CD4-positive, alpha-beta T cell treated with Interferon gamma for 1 hour (primary cell): ENCODE data around the gene SPRR2B.
"Not testable (repeated sequence)": the region's sequence is repeated elsewhere in the genome, so short reads cannot be mapped to it uniquely, and the experiment has no call there.

Experiments
- DNase-seq: peaks from one replicate; pipeline ENCODE4 v3.0.0-alpha.2; 2020

SPRR2B gene

DNA sequence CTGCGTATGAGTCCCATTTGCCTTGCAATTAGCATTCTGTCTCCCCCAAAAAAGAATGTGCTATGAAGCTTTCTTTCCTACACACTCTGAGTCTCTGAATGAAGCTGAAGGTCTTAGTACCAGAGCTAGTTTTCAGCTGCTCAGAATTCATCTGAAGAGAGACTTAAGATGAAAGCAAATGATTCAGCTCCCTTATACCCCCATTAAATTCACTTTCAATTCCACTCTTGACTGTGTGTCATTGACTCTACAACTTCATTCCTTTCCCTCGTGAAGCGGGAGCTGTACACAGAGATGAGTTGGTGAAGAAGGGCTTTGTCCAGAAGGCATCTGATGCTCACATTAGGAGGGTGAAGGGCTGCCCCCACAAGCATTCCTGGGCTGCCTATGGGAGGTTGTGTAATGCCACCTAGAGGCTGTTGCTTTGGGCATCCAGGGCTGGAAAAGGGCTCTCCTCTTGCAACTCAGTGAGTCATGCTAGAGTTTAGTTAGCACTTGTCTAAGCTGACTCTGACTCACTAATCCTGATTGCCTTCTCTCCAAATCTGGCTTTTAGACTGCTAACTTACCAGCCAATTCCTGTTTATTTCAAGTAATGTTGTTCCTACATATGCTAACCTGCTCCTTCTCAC, 38.6 kb downstream of the SPRR2B start:
- no peak for DNase-seq

DNA sequence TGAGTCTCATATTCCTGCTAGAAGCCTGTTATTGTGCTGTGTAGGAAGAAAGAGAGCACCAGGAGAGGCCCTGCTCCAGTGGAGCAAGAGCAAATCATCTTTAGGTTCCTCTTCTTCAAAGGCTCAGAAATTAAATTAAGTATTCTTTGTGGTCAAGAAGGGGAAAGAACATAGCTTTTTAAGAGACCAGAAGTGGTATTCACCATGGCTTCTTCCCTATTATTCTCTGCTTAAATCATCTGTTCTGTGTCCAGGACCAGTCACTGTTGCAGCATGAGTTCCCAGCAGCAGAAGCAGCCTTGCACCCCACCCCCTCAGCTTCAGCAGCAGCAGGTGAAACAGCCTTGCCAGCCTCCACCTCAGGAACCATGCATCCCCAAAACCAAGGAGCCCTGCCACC, 39.3 kb downstream of the SPRR2B start:
- DNase-seq, result no peak

DNA sequence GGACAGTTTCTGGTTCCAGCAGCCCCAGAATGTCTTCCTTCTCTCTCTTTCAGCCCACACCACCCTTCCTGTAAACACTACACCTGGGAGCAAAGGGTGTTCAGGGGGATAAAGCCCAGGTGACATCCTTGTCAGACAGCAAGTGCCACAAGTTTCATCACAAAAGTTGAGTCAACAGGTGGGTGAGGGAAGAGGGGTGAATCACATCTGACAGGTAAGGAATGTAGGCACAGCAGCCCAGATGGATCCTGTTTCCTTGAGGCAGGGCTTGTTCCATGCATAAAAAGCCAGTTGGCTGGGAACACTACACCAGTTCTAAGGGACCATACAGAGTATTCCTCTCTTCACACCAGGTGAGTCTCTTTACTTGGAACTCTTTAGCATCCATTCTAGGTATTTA, 40.5 kb downstream of the SPRR2B start, which contains the start of gene SPRR1B:
Gene SPRR1B (plus strand): TSS at position 309 of the 400 bp plus-strand sequence. CDS start 1,143 bp downstream, outside the sequence.
- DNase-seq, result no peak

DNA sequence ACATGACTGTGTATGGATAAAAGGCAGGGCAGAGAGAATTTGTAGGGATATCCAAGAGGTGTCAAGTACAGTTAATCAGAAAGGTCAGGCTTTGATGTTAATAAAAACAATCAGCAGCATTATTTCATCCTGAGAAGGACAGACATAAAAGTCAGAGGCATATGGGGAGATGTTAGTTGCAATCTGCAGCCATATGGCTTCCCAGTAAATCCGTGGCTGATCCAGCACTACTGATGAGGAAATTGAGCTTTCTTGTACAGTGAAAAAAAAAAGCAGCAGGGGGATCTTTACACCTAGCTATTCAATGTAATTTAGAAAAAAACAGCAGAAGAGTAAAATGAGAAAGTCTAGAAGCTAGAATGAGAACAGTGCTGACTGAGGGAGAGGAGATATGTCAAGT, 42.6 kb downstream of the SPRR2B start:
- DNase-seq, result no peak

DNA sequence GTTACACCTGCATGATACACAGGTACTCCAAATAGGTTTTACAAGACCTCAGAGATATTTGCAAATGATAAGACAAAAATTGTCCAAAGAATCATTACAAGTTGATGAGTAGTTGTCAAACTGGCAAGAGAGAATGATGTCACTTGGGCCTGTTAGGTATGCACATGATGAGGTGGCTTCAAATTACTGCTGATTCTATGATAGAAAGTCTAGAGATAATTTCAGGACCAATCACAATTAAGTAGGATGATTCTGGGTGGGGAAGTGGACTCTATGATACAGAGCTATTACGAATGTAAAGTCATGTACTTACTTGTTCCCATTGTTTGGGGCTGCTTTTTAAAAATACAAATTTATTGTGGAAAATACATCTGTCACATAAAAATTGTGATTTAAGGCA, 45.6 kb downstream of the SPRR2B start:
- DNase-seq, result no peak

DNA sequence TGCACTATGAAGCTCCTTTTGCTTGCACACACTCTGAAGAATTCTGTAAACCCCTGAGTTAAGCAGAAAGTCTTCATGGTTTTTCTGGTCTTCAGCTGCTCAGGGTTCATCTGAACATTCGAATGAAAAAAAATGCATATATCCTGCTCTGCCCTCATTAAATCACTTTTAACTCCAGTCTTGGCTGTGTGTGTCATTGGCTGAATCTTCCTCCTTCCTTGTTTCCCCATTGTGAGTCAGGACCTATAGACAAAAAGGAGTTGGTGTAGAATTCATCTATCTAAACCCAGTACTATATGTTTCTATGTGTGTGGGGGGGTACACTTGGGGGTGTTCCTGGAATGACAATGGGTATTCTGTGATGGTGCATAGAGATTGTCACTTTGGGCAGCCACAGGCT, 47.0 kb downstream of the SPRR2B start:
- no peak for DNase-seq

DNA sequence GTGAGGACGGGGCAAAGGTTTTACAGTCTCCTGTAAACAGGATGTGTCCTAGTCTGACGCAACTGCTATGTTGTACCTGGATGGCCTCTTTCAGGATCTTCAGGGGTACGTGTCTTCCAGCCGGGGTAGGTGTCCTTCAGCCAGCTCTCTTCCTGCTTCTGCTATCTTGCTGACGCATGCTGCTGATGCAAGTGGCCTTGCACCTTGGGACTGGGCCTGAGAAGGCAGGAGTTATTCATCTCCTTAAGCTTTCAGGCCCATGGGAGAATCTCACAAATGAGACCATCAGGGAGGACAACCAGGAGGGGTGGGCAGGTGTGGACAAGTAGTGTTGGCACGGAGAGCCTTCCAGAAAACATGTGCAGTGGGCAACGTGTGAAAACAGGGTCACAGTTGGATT, 48.3 kb downstream of the SPRR2B start:
- no peak for DNase-seq

DNA sequence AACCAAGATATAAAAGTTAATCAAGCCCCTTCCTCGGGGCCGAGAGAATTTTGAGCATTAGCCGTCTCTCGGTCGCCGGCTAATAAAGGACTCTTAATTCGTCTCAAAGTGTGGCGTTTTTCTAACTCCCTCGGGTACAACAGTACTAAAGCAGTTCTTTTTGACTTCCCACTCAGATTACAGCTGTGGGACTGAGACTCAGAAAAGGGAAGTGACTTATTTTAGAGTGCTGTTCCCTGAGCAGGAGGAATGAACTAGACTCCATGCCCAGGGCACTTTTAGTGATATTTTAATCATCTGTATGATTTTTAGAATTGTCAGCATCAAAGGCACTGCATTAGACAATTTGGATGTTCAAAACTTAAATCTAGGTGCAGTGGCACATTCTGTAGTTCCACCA, 49.1 kb downstream of the SPRR2B start:
- not testable (repeated sequence) for DNase-seq

DNA sequence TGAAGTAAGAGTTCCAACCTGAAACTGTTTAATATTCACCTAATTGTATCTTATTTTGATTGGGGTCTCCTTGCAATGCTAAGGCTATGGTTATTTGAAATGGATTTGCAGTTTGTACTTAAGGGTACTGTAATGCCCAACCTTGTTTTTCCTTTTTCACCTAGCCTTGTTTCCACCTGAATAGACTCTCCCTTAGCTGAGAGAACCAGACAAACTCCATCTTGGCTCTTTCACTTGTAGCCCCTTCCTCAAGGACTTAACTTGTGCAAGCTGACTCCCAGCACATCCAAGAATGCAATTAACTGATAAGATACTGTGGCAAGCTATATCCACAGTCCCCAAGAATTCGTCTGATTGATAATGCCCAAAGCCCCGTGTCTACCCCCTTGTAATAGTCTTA, 49.6 kb downstream of the SPRR2B start:
- not testable (repeated sequence) for DNase-seq
